Ovary (tissue), 9 donors: ENCODE data around the gene SMOC2. TPM values are rescaled to one million over a fixed set of nuclear protein-coding genes. Genes with fewer than 3 reads are reported as not detected.

Experiments
- DNase-seq, 5 donors: peaks; one replicate each; pipeline ENCODE4 v3.0.0-alpha.2; 2019 to 2020
- H3K27ac ChIP-seq, 2 donors: fragments of 200-600 bp; one replicate each; pipeline versions ENCODE4 v1.5.1 to v1.8.0; 2019 to 2022
- H3K27me3 ChIP-seq: fragments of 200-600 bp; one replicate; pipeline ENCODE4 v1.8.0; 2022
- H3K36me3 ChIP-seq: fragments of 200-600 bp; sonication (generic); one replicate; pipeline ENCODE4 v1.5.1; 2019
- H3K4me1 ChIP-seq: one replicate; pipeline ENCODE4 v1.8.1; 2013; ENCODE audit warnings: mild to moderate bottlenecking, moderate library complexity; ENCODE audit not compliant: insufficient read depth
- H3K4me3 ChIP-seq: fragments of 200-600 bp; sonication (generic); one replicate; pipeline ENCODE4 v1.5.1; 2017
- H3K9me3 ChIP-seq, 2 donors: fragments of 200-600 bp in 1 of 2; sonication (generic) in 1 of 2; one replicate each; pipeline versions ENCODE4 v1.5.1 to v1.8.1; 2013 to 2019; ENCODE audit warnings: mild to moderate bottlenecking in 1 of 2, moderate library complexity in 1 of 2
- CTCF ChIP-seq, 3 donors: fragments of 450-650 bp in 2 of 3; fragments of 200-600 bp in 1 of 3; IDR thresholded peaks; one replicate each; pipeline versions ENCODE4 v1.5.1 to v1.8.0; 2016 to 2022; ENCODE audit warnings: antibody characterized with exemption in 3 of 3, mild to moderate bottlenecking in 1 of 3
- EP300 ChIP-seq: sonication (generic); formaldehyde crosslinking; IDR thresholded peaks from one replicate; pipeline ENCODE4 v1.6.1; 2017; ENCODE audit warnings: antibody characterized with exemption
- POLR2A ChIP-seq: fragments of 450-650 bp; IDR thresholded peaks from one replicate; pipeline ENCODE4 v1.6.1; 2017; ENCODE audit warnings: antibody characterized with exemption, mild to moderate bottlenecking, moderate library complexity
- WGBS, 3 donors: extraction: QIAGEN DNeasy Blood & Tissue Kit in 1 of 3; methylation state at CpG; one replicate each; pipeline versions ENCODE4 v1.1.5 to v1.1.7; 2013 to 2017; 5-methylcytosine and 5-hydroxymethylcytosine counted together
- intact Hi-C, 4 donors: fragments of 100-400 bp; cut with DNase I; formaldehyde crosslinking; loops; one replicate each; pipeline versions ENCODE4 v1.11.0 to v1.15.1; 2022 to 2023
- polyA plus RNA-seq, 2 donors: library from polyadenylated mRNA; stranded (reverse); fragments of 200-250 nt in 1 of 2; fragments of 350-450 nt in 1 of 2; fragmentation: Illumina TruSeq in 1 of 2; extraction: RNeasy Lipid Tissue Mini Kit (QIAGEN cat#74804) in 1 of 2; gene quantifications; one replicate each; pipeline ENCODE4 v1.2.3, GENCODE V29; 2013 to 2014
- total RNA-seq, 7 donors: library from RNA; depleted of rRNA in 2 of 7; stranded (reverse); fragments of >200 nt in 2 of 7; fragmentation: NEBNext Ultra II Directional in 3 of 7; extraction: Animal tissue kit (Norgen Biotek cat#: 25700) in 3 of 7; gene quantifications; one replicate each; pipeline versions ENCODE4 v1.1.0 to v1.2.4, GENCODE V29; 2016 to 2023
- donor health status: DM: no; HTN: no; CAD: no; lungs with moderate emphysema.
- donor health status: DM: no; HTN: no; CAD: no.
- donor health status: Bipolar disorder and iron deficiency.
- donor health status: DM: yes; HTN: yes; CAD: no.
- donor health status: DM: no; HTN: no; CAD: no.
- donor health status: DM: yes; HTN: yes; CAD: no.

The SMOC2 gene
- total and polyA plus RNA-seq, 9 donors, result 84.4 to 272 (median 129) TPM

GRCh38 chr6:168627506-168628175 lies 186.7 kb downstream of the SMOC2 start:
- no peak overlapping the region for H3K27ac ChIP-seq
- WGBS, 3 donors, result 83 to 88% (median 87%) methylated on average over 8 of the region's 8 CpGs
- H3K4me3 ChIP-seq, result no peak overlapping the region
- H3K36me3 ChIP-seq, result no peaks in the 10 kb centered on the region
- H3K4me1 ChIP-seq, result peaks cover 1% of the 10 kb centered on the region
- no peaks in the 10 kb centered on the region for H3K27me3 ChIP-seq
- H3K9me3 ChIP-seq, result no peaks in the 10 kb centered on the region
- TF ChIP-seq CTCF (IDR thresholded peaks at IDR 0.05) (no peak), POLR2A (no peak), EP300 (no peak)
- no peak for DNase-seq
- intact Hi-C loops, result loop anchor here in 1 of 4 donors (10.0 kb wide), 1 partner anchor 257 kb away; no protein-coding TSS in a partner anchor

- 57 to 65% (median 58%) methylated on average over 6 of the region's 6 CpGs for WGBS, 3 donors
- intact Hi-C loops, result loop anchor here in 1 of 4 donors (10.0 kb wide), 1 partner anchor 257 kb away; no protein-coding TSS in a partner anchor
- TF ChIP-seq POLR2A, result no peak
- TF ChIP-seq EP300, result no peak
- no peak for TF ChIP-seq CTCF (IDR thresholded peaks at IDR 0.05)
- H3K27ac ChIP-seq, result no peak overlapping the region
- H3K9me3 ChIP-seq, result no peaks in the 10 kb centered on the region
- no peaks in the 10 kb centered on the region for H3K36me3 ChIP-seq
- peaks cover 1% of the 10 kb centered on the region for H3K4me1 ChIP-seq
- H3K27me3 ChIP-seq, result no peaks in the 10 kb centered on the region
- no peak overlapping the region for H3K4me3 ChIP-seq
- DNase-seq, result no peak
These were observed 187.2 kb downstream of the SMOC2 start for GRCh38 chr6:168628176-168628553.

- DNase-seq, result no peak
- Histone ChIP-seq H3K4me1 (peaks cover 1% of the 10 kb centered on the region), H3K27ac (no peak overlapping the region), H3K27me3 (no peaks in the 10 kb centered on the region), H3K4me3 (no peak overlapping the region), H3K36me3 (no peaks in the 10 kb centered on the region), H3K9me3 (no peaks in the 10 kb centered on the region)
- no peak for TF ChIP-seq POLR2A
- no peak for TF ChIP-seq CTCF (IDR thresholded peaks at IDR 0.05)
- no peak for TF ChIP-seq EP300
- intact Hi-C loops, result loop anchor here in 1 of 4 donors (10.0 kb wide), 1 partner anchor 256 kb away; no protein-coding TSS in a partner anchor
- WGBS, 3 donors, result 89 to 90% (median 90%) methylated on average over 19 of the region's 19 CpGs
These were observed 187.8 kb downstream of the SMOC2 start for GRCh38 chr6:168628732-168629245.

GRCh38 chr6:168631564-168631963 lies 190.6 kb downstream of the SMOC2 start:
- Histone ChIP-seq H3K27me3 (no peaks in the 10 kb centered on the region), H3K4me1 (peaks cover 6% of the 10 kb centered on the region), H3K9me3 (no peaks in the 10 kb centered on the region), H3K27ac (no peak overlapping the region), H3K36me3 (no peaks in the 10 kb centered on the region), H3K4me3 (no peak overlapping the region)
- TF ChIP-seq POLR2A (no peak), CTCF (IDR thresholded peaks at IDR 0.05) (no peak), EP300 (no peak)
- DNase-seq, result no peak
- intact Hi-C loops, result no loop called here
- 49 to 57% (median 53%) methylated on average over 4 of the region's 4 CpGs for WGBS, 3 donors
